ENCODE measurements around the gene THSD4.

DNA sequence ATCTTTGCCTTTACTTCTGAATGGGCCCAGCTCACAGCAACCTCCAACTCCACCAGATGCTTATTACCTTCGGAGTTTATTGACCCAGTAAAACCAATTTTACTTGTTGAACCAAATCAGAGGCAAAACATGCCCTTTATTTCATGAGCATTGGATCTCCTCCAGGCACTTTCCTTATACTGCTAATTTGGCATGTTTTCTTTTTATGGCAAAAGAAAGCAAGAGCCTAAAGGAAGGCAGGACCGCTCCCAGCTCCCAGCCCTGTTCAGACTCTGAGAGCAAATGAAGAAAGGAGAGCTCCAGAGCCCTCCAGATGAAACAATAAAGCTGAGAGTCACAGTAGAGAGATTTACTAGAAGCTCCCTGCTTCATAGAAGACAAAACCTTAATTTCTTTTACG, 613.6 kb downstream of the THSD4 start:
- TF ChIP-seq EZH2 (IDR thresholded peaks at IDR 0.05; ENCODE audit: borderline replicate concordance, insufficient read depth, low read length, poor library complexity, severe bottlenecking) (no peak), CTCF (IDR thresholded peaks at IDR 0.05; ENCODE audit: poor library complexity, severe bottlenecking) (no peak), SMC3 (conservative IDR thresholded peaks at IDR 0.05; ENCODE audit: poor library complexity) (no peak)
- TF ChIP-seq, protein P1, sequence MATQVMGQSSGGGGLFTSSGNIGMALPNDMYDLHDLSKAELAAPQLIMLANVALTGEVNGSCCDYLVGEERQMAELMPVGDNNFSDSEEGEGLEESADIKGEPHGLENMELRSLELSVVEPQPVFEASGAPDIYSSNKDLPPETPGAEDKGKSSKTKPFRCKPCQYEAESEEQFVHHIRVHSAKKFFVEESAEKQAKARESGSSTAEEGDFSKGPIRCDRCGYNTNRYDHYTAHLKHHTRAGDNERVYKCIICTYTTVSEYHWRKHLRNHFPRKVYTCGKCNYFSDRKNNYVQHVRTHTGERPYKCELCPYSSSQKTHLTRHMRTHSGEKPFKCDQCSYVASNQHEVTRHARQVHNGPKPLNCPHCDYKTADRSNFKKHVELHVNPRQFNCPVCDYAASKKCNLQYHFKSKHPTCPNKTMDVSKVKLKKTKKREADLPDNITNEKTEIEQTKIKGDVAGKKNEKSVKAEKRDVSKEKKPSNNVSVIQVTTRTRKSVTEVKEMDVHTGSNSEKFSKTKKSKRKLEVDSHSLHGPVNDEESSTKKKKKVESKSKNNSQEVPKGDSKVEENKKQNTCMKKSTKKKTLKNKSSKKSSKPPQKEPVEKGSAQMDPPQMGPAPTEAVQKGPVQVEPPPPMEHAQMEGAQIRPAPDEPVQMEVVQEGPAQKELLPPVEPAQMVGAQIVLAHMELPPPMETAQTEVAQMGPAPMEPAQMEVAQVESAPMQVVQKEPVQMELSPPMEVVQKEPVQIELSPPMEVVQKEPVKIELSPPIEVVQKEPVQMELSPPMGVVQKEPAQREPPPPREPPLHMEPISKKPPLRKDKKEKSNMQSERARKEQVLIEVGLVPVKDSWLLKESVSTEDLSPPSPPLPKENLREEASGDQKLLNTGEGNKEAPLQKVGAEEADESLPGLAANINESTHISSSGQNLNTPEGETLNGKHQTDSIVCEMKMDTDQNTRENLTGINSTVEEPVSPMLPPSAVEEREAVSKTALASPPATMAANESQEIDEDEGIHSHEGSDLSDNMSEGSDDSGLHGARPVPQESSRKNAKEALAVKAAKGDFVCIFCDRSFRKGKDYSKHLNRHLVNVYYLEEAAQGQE (IDR thresholded peaks at IDR 0.05; ENCODE audit: borderline replicate concordance), result no peak

All from neural cell (in vitro differentiated cells).